C4-2B (cell line): Measurements from ENCODE around the gene RPS8.

Experiments
- ZFX ChIP-seq: fragments of 450-650 bp; IDR thresholded peaks from 2 replicates; pipeline ENCODE4 v1.6.1; 2017
- TF ChIP-seq, protein P1 (sequence below): fragments of 450-650 bp; conservative IDR thresholded peaks from 2 replicates; pipeline ENCODE4 v1.5.1; 2017; ENCODE audit warnings: mild to moderate bottlenecking

DNA sequence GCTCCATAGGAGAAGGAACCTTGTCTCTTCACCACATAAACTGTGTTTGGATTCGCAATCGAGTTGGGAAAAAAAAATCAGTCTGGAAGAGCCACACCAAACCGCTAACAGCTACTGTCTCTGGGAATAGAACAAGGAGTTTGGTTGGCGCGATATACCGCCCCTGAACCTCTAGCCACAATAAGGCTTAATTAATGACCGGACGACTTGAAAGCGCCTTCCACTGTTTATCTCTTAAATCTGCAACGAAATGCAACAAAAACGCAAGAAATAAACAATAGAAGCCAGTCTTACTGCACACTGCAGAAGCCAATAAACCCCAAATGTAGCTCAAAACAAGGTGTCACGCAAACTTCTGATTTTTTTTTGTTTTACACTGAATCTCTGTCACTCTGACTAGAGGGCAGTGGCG is 43.9 kb downstream of the RPS8 start:
- TF ChIP-seq, protein P1, sequence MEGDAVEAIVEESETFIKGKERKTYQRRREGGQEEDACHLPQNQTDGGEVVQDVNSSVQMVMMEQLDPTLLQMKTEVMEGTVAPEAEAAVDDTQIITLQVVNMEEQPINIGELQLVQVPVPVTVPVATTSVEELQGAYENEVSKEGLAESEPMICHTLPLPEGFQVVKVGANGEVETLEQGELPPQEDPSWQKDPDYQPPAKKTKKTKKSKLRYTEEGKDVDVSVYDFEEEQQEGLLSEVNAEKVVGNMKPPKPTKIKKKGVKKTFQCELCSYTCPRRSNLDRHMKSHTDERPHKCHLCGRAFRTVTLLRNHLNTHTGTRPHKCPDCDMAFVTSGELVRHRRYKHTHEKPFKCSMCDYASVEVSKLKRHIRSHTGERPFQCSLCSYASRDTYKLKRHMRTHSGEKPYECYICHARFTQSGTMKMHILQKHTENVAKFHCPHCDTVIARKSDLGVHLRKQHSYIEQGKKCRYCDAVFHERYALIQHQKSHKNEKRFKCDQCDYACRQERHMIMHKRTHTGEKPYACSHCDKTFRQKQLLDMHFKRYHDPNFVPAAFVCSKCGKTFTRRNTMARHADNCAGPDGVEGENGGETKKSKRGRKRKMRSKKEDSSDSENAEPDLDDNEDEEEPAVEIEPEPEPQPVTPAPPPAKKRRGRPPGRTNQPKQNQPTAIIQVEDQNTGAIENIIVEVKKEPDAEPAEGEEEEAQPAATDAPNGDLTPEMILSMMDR: no peak
- TF ChIP-seq ZFX: no peak
